NT2/D1 (cell line): ENCODE data around the gene UBAC1.
"Not testable (repeated sequence)": the region's sequence is repeated elsewhere in the genome, so short reads cannot be mapped to it uniquely, and the experiment has no call there.

Experiments used
- DNase-seq: peaks from one replicate; pipeline ENCODE4 v3.0.0-alpha.2; 2011; ENCODE audit warnings: low read depth, low spot score
- H3K27me3 ChIP-seq: 2 replicates; pipeline ENCODE4 v1.6.0; 2011; ENCODE audit warnings: mild to moderate bottlenecking; ENCODE audit not compliant: insufficient read length, insufficient read depth
- H3K36me3 ChIP-seq: 2 replicates; pipeline ENCODE4 v1.6.1; 2011; ENCODE audit warnings: mild to moderate bottlenecking, low read length, mixed read lengths; ENCODE audit not compliant: insufficient read depth, insufficient read length
- H3K4me1 ChIP-seq: 2 replicates; pipeline ENCODE4 v1.5.1; 2011; ENCODE audit not compliant: insufficient read depth, insufficient read length
- H3K4me3 ChIP-seq: 2 replicates; pipeline ENCODE4 v1.5.1; 2011; ENCODE audit warnings: low read depth; ENCODE audit not compliant: insufficient read length
- H3K9ac ChIP-seq: 2 replicates; pipeline ENCODE4 v1.6.0; 2011; ENCODE audit warnings: low read depth; ENCODE audit not compliant: insufficient read length
- H3K9me3 ChIP-seq: 2 replicates; pipeline ENCODE4 v1.5.1; 2011; ENCODE audit warnings: mild to moderate bottlenecking, low read length; ENCODE audit not compliant: insufficient read depth
- SUZ12 ChIP-seq: IDR thresholded peaks from 2 replicates; pipeline ENCODE4 v1.6.1; 2011; ENCODE audit not compliant: insufficient read length, insufficient read depth; ENCODE audit errors: extremely low read depth
- YY1 ChIP-seq: IDR thresholded peaks from 2 replicates; pipeline ENCODE4 v1.6.1; 2011; ENCODE audit not compliant: insufficient read length, insufficient read depth
- ZNF274 ChIP-seq: IDR thresholded peaks from 2 replicates; pipeline ENCODE4 v1.6.1; 2011; ENCODE audit warnings: mild to moderate bottlenecking, low read depth, low read length

The UBAC1 gene

GRCh38 chr9:135901031-135901758 lies 60.0 kb downstream of the UBAC1 start:
- Histone ChIP-seq H3K9me3 (no peaks in the 10 kb centered on the region), H3K9ac (no peak overlapping the region), H3K4me1 (peaks cover 7% of the 10 kb centered on the region), H3K27me3 (no peaks in the 10 kb centered on the region), H3K4me3 (no peak overlapping the region), H3K36me3 (peaks cover 40% of the 10 kb centered on the region)
- no peak for DNase-seq
- TF ChIP-seq SUZ12 = no peak
- TF ChIP-seq YY1 = no peak
- TF ChIP-seq ZNF274 = no peak

DNA sequence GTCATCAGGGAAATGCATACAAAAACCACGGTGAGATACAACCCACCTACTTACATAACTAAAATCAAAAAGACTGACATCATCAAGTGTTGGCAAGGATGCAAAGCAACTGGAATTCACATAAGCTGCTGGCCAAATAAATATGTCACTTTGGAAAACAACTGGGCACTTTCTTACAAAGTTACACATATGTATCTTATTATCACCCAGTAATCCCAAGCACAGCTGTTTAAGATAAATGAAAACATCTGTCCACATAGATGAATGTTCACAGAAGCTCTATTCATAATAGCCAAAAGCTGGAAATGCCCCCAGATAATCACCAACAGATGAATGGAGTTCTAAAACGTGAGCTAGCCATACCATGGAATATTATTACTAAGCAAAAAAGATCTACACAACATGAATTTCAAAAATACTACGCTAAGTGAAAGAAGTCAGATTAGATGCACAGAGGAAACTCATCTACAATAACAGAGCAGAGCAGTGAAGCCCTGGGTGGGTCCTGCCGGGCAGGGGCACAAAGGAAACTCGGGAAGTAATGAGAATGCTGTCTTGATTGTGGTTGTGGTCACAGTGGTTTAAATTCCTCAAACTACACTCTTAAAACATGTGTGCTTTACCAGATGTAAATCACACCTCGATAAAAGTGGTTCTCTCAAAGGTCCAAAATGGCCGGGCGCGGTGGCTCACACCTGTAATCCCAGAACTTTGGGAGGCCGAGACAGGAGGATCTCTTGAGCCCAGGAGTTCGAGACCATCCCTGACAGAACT lies 62.4 kb downstream of the UBAC1 start:
- Histone ChIP-seq H3K4me3 (no peak overlapping the region), H3K27me3 (no peaks in the 10 kb centered on the region), H3K9me3 (peaks cover 8% of the 10 kb centered on the region; the same call in 1 of the 2 replicates), H3K36me3 (peaks cover 24% of the 10 kb centered on the region), H3K4me1 (peaks cover 10% of the 10 kb centered on the region), H3K9ac (no peak overlapping the region)
- no peak for DNase-seq
- no peak for TF ChIP-seq SUZ12
- no peak for TF ChIP-seq YY1
- no peak for TF ChIP-seq ZNF274

DNA sequence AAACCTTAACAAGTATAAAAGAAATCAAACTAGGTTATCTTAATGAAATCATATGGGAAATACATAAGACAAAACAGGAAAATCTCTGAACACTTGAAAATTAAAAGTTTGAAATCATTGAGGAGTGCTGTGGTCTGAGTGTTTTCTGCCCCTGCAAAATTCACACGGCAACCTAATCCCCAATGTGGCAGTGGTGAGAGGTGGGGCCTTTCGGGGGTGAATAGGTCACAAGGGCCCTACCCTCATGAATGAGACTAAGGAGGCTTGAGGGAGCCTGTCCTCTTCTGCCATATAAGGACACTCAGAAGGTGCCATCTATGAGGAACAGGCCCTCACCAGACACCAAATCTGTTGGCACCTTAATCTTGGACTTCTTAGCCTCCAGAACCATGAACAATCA lies 64.5 kb downstream of the UBAC1 start:
- peaks cover 14% of the 10 kb centered on the region for H3K36me3 ChIP-seq
- no peak for DNase-seq
- no peak for TF ChIP-seq ZNF274
- TF ChIP-seq SUZ12 = no peak
- no peak for TF ChIP-seq YY1
- H3K4me1 ChIP-seq = peaks cover 9% of the 10 kb centered on the region
- H3K27me3 ChIP-seq = no peaks in the 10 kb centered on the region
- peaks cover 8% of the 10 kb centered on the region; the same call in 1 of the 2 replicates for H3K9me3 ChIP-seq
- no peak overlapping the region for H3K9ac ChIP-seq
- no peak overlapping the region for H3K4me3 ChIP-seq

- H3K9ac ChIP-seq = no peak overlapping the region
- H3K36me3 ChIP-seq = peaks cover 14% of the 10 kb centered on the region
- H3K27me3 ChIP-seq = no peaks in the 10 kb centered on the region
- H3K4me1 ChIP-seq = peaks cover 11% of the 10 kb centered on the region
- H3K9me3 ChIP-seq = peaks cover 8% of the 10 kb centered on the region; the same call in 1 of the 2 replicates
- H3K4me3 ChIP-seq = no peak overlapping the region
- no peak for DNase-seq
- TF ChIP-seq YY1 = no peak
- no peak for TF ChIP-seq SUZ12
- no peak for TF ChIP-seq ZNF274
Measured at GRCh38 chr9:135896205-135896604, 65.0 kb downstream of the UBAC1 start.

GRCh38 chr9:135895202-135895848 lies 65.8 kb downstream of the UBAC1 start:
- Histone ChIP-seq H3K36me3 (peaks cover 14% of the 10 kb centered on the region), H3K9me3 (peaks cover 8% of the 10 kb centered on the region; the same call in 1 of the 2 replicates), H3K4me1 (peaks cover 13% of the 10 kb centered on the region), H3K4me3 (no peak overlapping the region), H3K27me3 (no peaks in the 10 kb centered on the region), H3K9ac (no peak overlapping the region)
- DNase-seq = no peak
- no peak for TF ChIP-seq ZNF274
- no peak for TF ChIP-seq SUZ12
- no peak for TF ChIP-seq YY1

DNA sequence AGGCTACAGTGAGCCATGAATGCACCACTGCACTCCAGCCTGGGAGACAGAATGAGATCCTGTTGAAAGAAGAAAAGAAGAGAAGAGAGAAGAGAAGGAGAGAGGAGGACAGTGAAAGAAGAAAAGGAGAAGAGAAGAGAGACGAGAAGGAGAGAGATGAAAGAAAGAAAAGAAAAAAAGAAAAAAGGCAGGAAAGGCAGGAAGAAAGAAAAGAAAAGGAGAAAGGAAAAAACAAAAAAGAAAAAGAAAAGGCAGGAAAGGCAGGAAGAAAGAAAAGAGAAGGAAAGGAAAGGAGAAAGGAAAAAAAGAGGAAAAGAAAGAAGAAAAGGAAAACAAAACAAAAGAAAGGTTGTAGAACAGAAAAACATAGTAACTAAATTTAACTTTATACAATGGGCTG lies 68.1 kb downstream of the UBAC1 start:
- no peak overlapping the region for H3K9ac ChIP-seq
- H3K4me1 ChIP-seq = peaks cover 26% of the 10 kb centered on the region
- H3K27me3 ChIP-seq = no peaks in the 10 kb centered on the region
- H3K36me3 ChIP-seq = peaks cover 16% of the 10 kb centered on the region
- peaks cover 8% of the 10 kb centered on the region; the same call in 1 of the 2 replicates for H3K9me3 ChIP-seq
- no peak for TF ChIP-seq YY1
- TF ChIP-seq ZNF274 = no peak
- TF ChIP-seq SUZ12 = no peak
- H3K4me3 ChIP-seq = no peak overlapping the region
- no peak for DNase-seq

- H3K4me1 ChIP-seq = peaks cover 34% of the 10 kb centered on the region
- H3K36me3 ChIP-seq = peaks cover 15% of the 10 kb centered on the region
- H3K27me3 ChIP-seq, DNase-seq, H3K9ac ChIP-seq, H3K9me3 ChIP-seq, H3K4me3 ChIP-seq: not testable (repeated sequence)
Measured at GRCh38 chr9:135892327-135892726, 68.8 kb downstream of the UBAC1 start.
